H1 (cell line): Measurements from ENCODE around the gene DBH. TPM values are rescaled to one million over a fixed set of nuclear protein-coding genes. Genes with fewer than 3 reads are reported as not detected.

Experiments
- CTCF ChIA-PET: fragments of 300-600 bp; sonication (Branson Sonifier 250); formaldehyde crosslinking; loops from one replicate; lab custom pipeline; 2021; ENCODE audit not compliant: partially characterized antibody; lab: Charles Lee
- POLR2A ChIA-PET: fragments of 300-600 bp; sonication (Branson Sonifier 250); formaldehyde crosslinking; loops from one replicate; lab custom pipeline; 2021; ENCODE audit warnings: inconsistent platforms; ENCODE audit not compliant: partially characterized antibody; lab: Charles Lee
- DNase-seq, 2 experiments: peaks; one replicate each; pipeline versions ENCODE4 v3.0.0 to v3.0.0-alpha.2; 2010 to 2022; ENCODE audit warnings: low spot score in 2 of 2, low read depth in 1 of 2, mixed read lengths in 1 of 2
- FAIRE-seq: peaks from 2 replicates; lab custom pipeline; 2011; peaks lifted over from hg19 to GRCh38; lab: Jason Lieb, UNC
- H2AFZ ChIP-seq: 2 replicates; pipeline ENCODE4 v1.8.1; 2012; ENCODE audit warnings: low read length, inconsistent platforms
- H2AK5ac ChIP-seq: 2 replicates; pipeline ENCODE4 v1.6.1; 2013; ENCODE audit warnings: low read depth, low read length
- H2BK120ac ChIP-seq: replicated peaks from 2 replicates; pipeline ENCODE3; 2013; ENCODE audit warnings: low read depth, low read length, inconsistent platforms
- H2BK12ac ChIP-seq: 2 replicates; pipeline ENCODE4 v1.6.1; 2013; ENCODE audit warnings: low read depth, low read length
- H2BK15ac ChIP-seq: 2 replicates; pipeline ENCODE4 v1.6.1; 2013; ENCODE audit warnings: low read length
- H2BK20ac ChIP-seq: 2 replicates; pipeline ENCODE4 v1.6.1; 2013; ENCODE audit warnings: low read length
- H2BK5ac ChIP-seq: 2 replicates; pipeline ENCODE4 v1.6.1; 2013; ENCODE audit warnings: low read depth, low read length
- H3K14ac ChIP-seq: 2 replicates; pipeline ENCODE4 v1.6.1; 2013; ENCODE audit warnings: inconsistent platforms; ENCODE audit not compliant: insufficient read length
- H3K18ac ChIP-seq: 2 replicates; pipeline ENCODE4 v1.6.1; 2013; ENCODE audit warnings: low read length; ENCODE audit errors: extremely low read depth
- H3K23ac ChIP-seq: 2 replicates; pipeline ENCODE4 v1.6.1; 2013; ENCODE audit warnings: inconsistent platforms; ENCODE audit not compliant: insufficient read length
- H3K23me2 ChIP-seq: 2 replicates; pipeline ENCODE4 v1.6.1; 2013; ENCODE audit warnings: low read depth, low read length
- H3K27ac ChIP-seq: 2 replicates; pipeline ENCODE4 v1.6.1; 2011; ENCODE audit warnings: low read depth, low read length, inconsistent platforms
- H3K27me3 ChIP-seq, 4 experiments: replicated peaks in 1 of 4; 1 replicate in 1 of 4; 2 replicates in 3 of 4; pipeline versions ENCODE4 v1.6.1 to v1.8.1; 2011 to 2013; ENCODE audit warnings: low read length in 3 of 4, mild to moderate bottlenecking in 3 of 4, inconsistent platforms in 2 of 4, mixed read lengths in 2 of 4, moderate library complexity in 1 of 4; ENCODE audit not compliant: control insufficient read depth in 3 of 4, insufficient read depth in 3 of 4; ENCODE audit errors: extremely low read depth in 1 of 4
- H3K36me3 ChIP-seq, 4 experiments: 2 replicates each; pipeline versions ENCODE4 v1.6.1 to v1.8.1; 2011 to 2013; ENCODE audit warnings: mild to moderate bottlenecking in 4 of 4, low read length in 3 of 4, moderate library complexity in 2 of 4, control low read depth in 1 of 4, inconsistent platforms in 1 of 4; ENCODE audit not compliant: insufficient read depth in 4 of 4, control insufficient read depth in 2 of 4
- H3K4ac ChIP-seq: replicated peaks from 2 replicates; pipeline ENCODE3; 2013; ENCODE audit warnings: low read length, low read depth, mixed read lengths, inconsistent platforms; ENCODE audit not compliant: insufficient read length
- H3K4me1 ChIP-seq, 4 experiments: replicated peaks in 1 of 4; 1 replicate in 1 of 4; 2 replicates in 3 of 4; pipeline versions ENCODE4 v1.6.1 to v1.8.1; 2011 to 2013; ENCODE audit warnings: low read length in 3 of 4, inconsistent platforms in 2 of 4, mixed read lengths in 1 of 4; ENCODE audit not compliant: insufficient read depth in 4 of 4, control insufficient read depth in 3 of 4
- H3K4me2 ChIP-seq, 2 experiments: 2 replicates each; pipeline versions ENCODE4 v1.6.1 to v1.8.1; 2011 to 2013; ENCODE audit warnings: low read depth in 2 of 2, low read length in 2 of 2, control low read depth in 1 of 2, inconsistent platforms in 1 of 2, mild to moderate bottlenecking in 1 of 2; ENCODE audit not compliant: insufficient read depth in 1 of 2
- H3K4me3 ChIP-seq, 4 experiments: fragments of 200-600, 300-600 bp in 1 of 4; sonication (generic), shearing (Covaris generic), sonication (Bioruptor Twin) in 1 of 4; 2 replicates each; pipeline versions ENCODE4 v1.5.1 to v1.8.1; 2011 to 2016; ENCODE audit warnings: low read length in 4 of 4, low read depth in 3 of 4, control low read depth in 2 of 4, inconsistent platforms in 2 of 4, mild to moderate bottlenecking in 2 of 4, mixed read lengths in 1 of 4, moderate library complexity in 1 of 4; ENCODE audit not compliant: insufficient read depth in 2 of 4; ENCODE audit errors: extremely low read depth in 1 of 4
- H3K56ac ChIP-seq: replicated peaks from 2 replicates; pipeline ENCODE3; 2013; ENCODE audit warnings: low read depth, mild to moderate bottlenecking, mixed read lengths, low read length, inconsistent platforms; ENCODE audit not compliant: insufficient read length
- H3K79me1 ChIP-seq: 2 replicates; pipeline ENCODE4 v1.6.1; 2013; ENCODE audit warnings: low read depth, low read length, control low read depth
- H3K79me2 ChIP-seq, 2 experiments: 2 replicates each; pipeline versions ENCODE4 v1.6.1 to v1.8.1; 2012 to 2013; ENCODE audit warnings: low read length in 2 of 2, mild to moderate bottlenecking in 2 of 2, inconsistent platforms in 1 of 2; ENCODE audit not compliant: insufficient read depth in 2 of 2, control insufficient read depth in 1 of 2
- H3K9ac ChIP-seq, 4 experiments: replicated peaks in 1 of 4; 1 replicate in 1 of 4; 2 replicates in 3 of 4; pipeline versions ENCODE4 v1.6.1 to v1.8.1; 2011 to 2013; ENCODE audit warnings: low read depth in 3 of 4, low read length in 3 of 4, control low read depth in 2 of 4, mild to moderate bottlenecking in 2 of 4, moderate library complexity in 2 of 4, inconsistent platforms in 1 of 4; ENCODE audit errors: extremely low read depth in 1 of 4
- H3K9me3 ChIP-seq, 2 experiments: 2 replicates each; pipeline versions ENCODE4 v1.6.1 to v1.8.1; 2012 to 2013; ENCODE audit warnings: mild to moderate bottlenecking in 2 of 2, moderate library complexity in 2 of 2, control low read depth in 1 of 2, inconsistent platforms in 1 of 2, low read depth in 1 of 2, low read length in 1 of 2, mixed read lengths in 1 of 2; ENCODE audit not compliant: insufficient read depth in 2 of 2
- H4K20me1 ChIP-seq, 2 experiments: replicated peaks in 1 of 2; 2 replicates each; pipeline versions ENCODE3 to v1.8.1; 2011 to 2013; ENCODE audit warnings: inconsistent platforms in 2 of 2, low read length in 2 of 2, mild to moderate bottlenecking in 1 of 2; ENCODE audit not compliant: insufficient read depth in 2 of 2, control insufficient read depth in 1 of 2
- H4K5ac ChIP-seq: 2 replicates; pipeline ENCODE4 v1.6.1; 2013; ENCODE audit warnings: low read length, low read depth, mixed read lengths, inconsistent platforms; ENCODE audit not compliant: insufficient read length
- H4K8ac ChIP-seq: 2 replicates; pipeline ENCODE4 v1.8.0; 2013; ENCODE audit warnings: mild to moderate bottlenecking, moderate library complexity, low read length, inconsistent platforms; ENCODE audit not compliant: insufficient read depth; ENCODE audit errors: extremely low read depth
- H4K91ac ChIP-seq: replicated peaks from 2 replicates; pipeline ENCODE3; 2013; ENCODE audit warnings: low read length, mixed read lengths, inconsistent platforms; ENCODE audit not compliant: insufficient read length
- CTBP2 ChIP-seq: IDR thresholded peaks from 2 replicates; pipeline ENCODE4 v1.7.0; 2011; ENCODE audit warnings: borderline replicate concordance, mild to moderate bottlenecking, moderate library complexity, mixed read lengths, low read length; ENCODE audit not compliant: insufficient read depth, insufficient read length
- KDM1A ChIP-seq: fragments of 200-600, 300-600 bp; sonication (generic); IDR thresholded peaks from 2 replicates; pipeline ENCODE4 v1.7.1; 2016; ENCODE audit warnings: mild to moderate bottlenecking, low read length, borderline replicate concordance
- KDM4A ChIP-seq: IDR thresholded peaks from one replicate; pipeline ENCODE4 v1.7.1; 2012; ENCODE audit warnings: low read depth, mild to moderate bottlenecking, moderate library complexity, low read length, inconsistent platforms; ENCODE audit not compliant: severe bottlenecking
- NRF1 ChIP-seq: IDR thresholded peaks from 2 replicates; pipeline ENCODE4 v1.6.1; 2011; ENCODE audit warnings: mild to moderate bottlenecking, low read depth, low read length, improper control_type of control experiment
- RNF2 ChIP-seq: fragments of 200-900, 300-1000 bp; sonication (generic); IDR thresholded peaks from 2 replicates; pipeline ENCODE4 v1.7.1; 2016; ENCODE audit warnings: borderline replicate concordance, low read depth, mild to moderate bottlenecking, antibody characterized with exemption, low read length; ENCODE audit not compliant: poor library complexity, severe bottlenecking; ENCODE audit errors: missing control alignments
- SP1 ChIP-seq: IDR thresholded peaks from 2 replicates; pipeline ENCODE4 v1.6.1; 2011; ENCODE audit warnings: low read depth, low read length
- WGBS, 2 experiments: shearing (Covaris generic) in 1 of 2; methylation state at CpG; one replicate each; pipeline versions ENCODE4 v1.1.6 to v1.1.7; 2013 to 2015; ENCODE audit warnings: low lambda C conversion rate in 2 of 2, mixed read lengths in 2 of 2, inconsistent platforms in 1 of 2, low coverage in 1 of 2, missing lambda C conversion rate in 1 of 2; ENCODE audit not compliant: insufficient replicate concordance in 2 of 2, insufficient coverage in 1 of 2, insufficient read length in 1 of 2; ENCODE audit errors: extremely low coverage in 1 of 2, missing lambda C conversion rate in 1 of 2; 5-methylcytosine and 5-hydroxymethylcytosine counted together
- polyA plus RNA-seq, 7 experiments: library from polyadenylated mRNA; depleted of rRNA in 3 of 7; stranded (reverse) in 5 of 7; unstranded in 2 of 7; fragments of >200 nt in 5 of 7; fragments of 200-250 nt in 2 of 7; gene quantifications; 1 replicate in 5 of 7; 2 replicates in 1 of 7; 4 replicates in 1 of 7; pipeline versions ENCODE4 v1.2.1 to v1.2.3, GENCODE V29; 2011 to 2013; ENCODE audit warnings: missing spikeins in 2 of 7, mixed read lengths in 2 of 7
- total RNA-seq: library from RNA; stranded (reverse); fragmentation: NEBNext Ultra II Directional; extraction: Animal tissue kit (Norgen Biotek cat#: 25700); gene quantifications from 2 replicates; pipeline ENCODE4 v1.2.1, GENCODE V29; 2021

Gene DBH
- total and polyA plus RNA-seq, 2 of the 8 experiments (the other 6 are each of a cell fraction or from before 2014, with no cell fraction given): 0.18 TPM; not detected in 1

- no peaks in the 10 kb centered on the region; a peak in 2 of 7 replicates for H3K27me3 ChIP-seq
- H3K9me3 ChIP-seq: no peaks in the 10 kb centered on the region
- H2BK20ac ChIP-seq: no peak overlapping the region
- no peak overlapping the region for H2AK5ac ChIP-seq
- H3K18ac ChIP-seq: no peak overlapping the region
- H3K56ac ChIP-seq: no peak overlapping the region
- peaks cover 0 to 1% of the 10 kb centered on the region in 2 experiments for H4K20me1 ChIP-seq
- no peak overlapping the region for H4K91ac ChIP-seq
- no peak overlapping the region for H3K14ac ChIP-seq
- no peak overlapping the region for H2BK12ac ChIP-seq
- no peak for FAIRE-seq
- TF ChIP-seq CTBP2 (no peak), NRF1 (no peak), SP1 (no peak), RNF2 (no peak), KDM1A (no peak), KDM4A (no peak)
- TF ChIP-seq, all 59 proteins: peak for 0
- H2AFZ ChIP-seq: no peak overlapping the region
- no peak overlapping the region for H3K9ac ChIP-seq
- no peak overlapping the region for H2BK120ac ChIP-seq
- H3K4ac ChIP-seq: no peak overlapping the region
- no peak overlapping the region for H3K27ac ChIP-seq
- no peak overlapping the region for H4K8ac ChIP-seq
- no peak overlapping the region for H4K5ac ChIP-seq
- H3K23ac ChIP-seq: no peak overlapping the region
- no peaks in the 10 kb centered on the region for H3K23me2 ChIP-seq
- no peak overlapping the region for H2BK15ac ChIP-seq
- POLR2A ChIA-PET: no interaction called here
- H3K4me2 ChIP-seq: no peak overlapping the region
- no peak overlapping the region for H2BK5ac ChIP-seq
- no peaks in the 10 kb centered on the region for H3K36me3 ChIP-seq
- WGBS, 2 experiments: 92% methylated on average over 23 of the region's 23 CpGs; no CpG with 5 or more reads in 1 of the 2 experiments
- CTCF ChIA-PET: interaction anchor here (1.0 to 2.4 kb wide), 2 partner anchors 22 to 128 kb away, joined by 3 to 17 read pairs; no protein-coding TSS in a partner anchor
- DNase-seq: no peak
- H3K4me3 ChIP-seq: no peak overlapping the region
- peaks cover 0 to 13% (median 10%) of the 10 kb centered on the region in 4 experiments; a peak in 5 of 7 replicates for H3K4me1 ChIP-seq
- H3K79me2 ChIP-seq: no peaks in the 10 kb centered on the region
- H3K79me1 ChIP-seq: no peaks in the 10 kb centered on the region
Measured at GRCh38 chr9:133704711-133705181, 68.6 kb downstream of the DBH start.
